HCT116 (cell line): ENCODE data around the gene PSMG1. TPM values are rescaled to one million over a fixed set of nuclear protein-coding genes. Genes with fewer than 3 reads are reported as not detected.

Experiments used
- ATAC-seq: fragments of 200-7000 bp; cut with Tn5 transposase; 2 replicates; pipeline ENCODE4 v1.9.1; 2020; ENCODE audit warnings: mild to moderate bottlenecking, moderate library complexity
- BruUV-seq: library from RNA; stranded (reverse); fragments of 400-500 nt; replicated peaks from 2 replicates; lab custom pipeline; 2021; lab: Mats Ljungman, UMichigan
- CTCF ChIA-PET: fragments of 300-600 bp; sonication (Branson Sonifier 250); formaldehyde crosslinking; loops from one replicate; lab custom pipeline; 2021; ENCODE audit warnings: antibody characterized with exemption; lab: Charles Lee
- POLR2A ChIA-PET: fragments of 300-600, 350-600 bp; sonication (Branson Sonifier 250); formaldehyde crosslinking; loops from one replicate; lab custom pipeline; 2021; ENCODE audit warnings: antibody characterized with exemption; lab: Charles Lee
- RAD21 ChIA-PET, 2 experiments: fragments of 300-600 bp; sonication (Branson Sonifier 250); formaldehyde crosslinking; loops; one replicate each; lab custom pipeline; 2023; ENCODE audit warnings: low total read pairs in 2 of 2; ENCODE audit not compliant: uncharacterized antibody in 2 of 2, unreplicated experiment in 2 of 2, low non-redundant PET in 1 of 2; lab: Charles Lee
- DNase-seq: peaks from one replicate; pipeline ENCODE4 v3.0.0-alpha.2; 2010; ENCODE audit warnings: low read depth, low spot score
- H2AFZ ChIP-seq: fragments of 200-600 bp; shearing (Covaris generic), sonication (generic); 2 replicates; pipeline ENCODE4 v1.6.1; 2017; ENCODE audit warnings: low read depth, mixed run types, mixed read lengths, antibody characterized with exemption, low read length; ENCODE audit not compliant: poor library complexity, severe bottlenecking
- H3K27ac ChIP-seq: 2 replicates; pipeline ENCODE4 v1.5.1; 2012; ENCODE audit warnings: low read depth, low read length
- H3K27me3 ChIP-seq: fragments of 200-600 bp; sonication (generic); 2 replicates; pipeline ENCODE4 v1.6.1; 2016; ENCODE audit warnings: mixed run types, low read length, mixed read lengths; ENCODE audit not compliant: insufficient read depth
- H3K36me3 ChIP-seq, 2 experiments: fragments of 200-500 bp in 1 of 2; fragments of 200-600 bp in 1 of 2; sonication (Bioruptor generic) in 1 of 2; sonication (generic) in 1 of 2; 2 replicates each; pipeline versions ENCODE4 v1.5.1 to v1.6.1; 2014 to 2016; ENCODE audit warnings: low read length in 2 of 2, inconsistent platforms in 1 of 2, mixed read lengths in 1 of 2, mixed run types in 1 of 2; ENCODE audit not compliant: insufficient read depth in 2 of 2, control insufficient read depth in 1 of 2
- H3K4me1 ChIP-seq, 2 experiments: fragments of 200-600 bp in 1 of 2; sonication (generic) in 1 of 2; 2 replicates each; pipeline versions ENCODE4 v1.5.1 to v1.6.1; 2012 to 2017; ENCODE audit warnings: low read length in 2 of 2, inconsistent platforms in 1 of 2, mild to moderate bottlenecking in 1 of 2, mixed read lengths in 1 of 2, mixed run types in 1 of 2, moderate library complexity in 1 of 2; ENCODE audit not compliant: insufficient read depth in 2 of 2, control insufficient read depth in 1 of 2
- H3K4me2 ChIP-seq: fragments of 200-600 bp; sonication (generic); 2 replicates; pipeline ENCODE4 v1.6.1; 2017; ENCODE audit warnings: mixed run types, low read length, mixed read lengths
- H3K4me3 ChIP-seq, 2 experiments: fragments of 200-600 bp in 1 of 2; sonication (generic) in 1 of 2; replicated peaks in 1 of 2; 2 replicates each; pipeline ENCODE4 v1.5.1; 2011 to 2016; ENCODE audit warnings: low read length in 2 of 2, control low read depth in 1 of 2, low read depth in 1 of 2, mild to moderate bottlenecking in 1 of 2, mixed read lengths in 1 of 2, mixed run types in 1 of 2
- H3K79me2 ChIP-seq: fragments of 200-600 bp; sonication (generic); 2 replicates; pipeline ENCODE4 v1.6.1; 2017; ENCODE audit warnings: mild to moderate bottlenecking, mixed run types, low read length, moderate library complexity, mixed read lengths; ENCODE audit not compliant: insufficient read depth
- H3K9ac ChIP-seq: fragments of 200-600 bp; sonication (generic); 2 replicates; pipeline ENCODE4 v1.6.1; 2016; ENCODE audit warnings: low read length, mixed read lengths
- H3K9me2 ChIP-seq: fragments of 200-600 bp; sonication (generic), shearing (Covaris generic); 2 replicates; pipeline ENCODE4 v1.6.1; 2017; ENCODE audit warnings: mixed run types, mild to moderate bottlenecking, moderate library complexity; ENCODE audit not compliant: insufficient read depth
- H3K9me3 ChIP-seq, 2 experiments: fragments of 200-500 bp in 1 of 2; fragments of 200-600 bp in 1 of 2; sonication (Bioruptor generic) in 1 of 2; sonication (generic) in 1 of 2; 2 replicates each; pipeline ENCODE4 v1.6.1; 2014 to 2017; ENCODE audit warnings: low read length in 2 of 2, mixed read lengths in 2 of 2, inconsistent platforms in 1 of 2, low read depth in 1 of 2, mild to moderate bottlenecking in 1 of 2, mixed run types in 1 of 2, moderate library complexity in 1 of 2; ENCODE audit not compliant: control insufficient read depth in 1 of 2, insufficient read depth in 1 of 2
- H4K20me1 ChIP-seq: fragments of 200-600 bp; sonication (generic), shearing (Covaris generic); 2 replicates; pipeline ENCODE4 v1.6.1; 2017; ENCODE audit warnings: mixed run types, mild to moderate bottlenecking, moderate library complexity; ENCODE audit not compliant: insufficient read depth
- ATF3 ChIP-seq: IDR thresholded peaks from 2 replicates; pipeline ENCODE4 v1.6.1; 2012
- CEBPB ChIP-seq: IDR thresholded peaks from 2 replicates; pipeline ENCODE4 v1.6.1; 2012; ENCODE audit warnings: low read depth
- FOSL1 ChIP-seq: IDR thresholded peaks from 2 replicates; pipeline ENCODE4 v1.6.1; 2012; ENCODE audit warnings: low read depth
- JUND ChIP-seq: IDR thresholded peaks from 2 replicates; pipeline ENCODE4 v1.6.1; 2012
- MAX ChIP-seq: IDR thresholded peaks from 2 replicates; pipeline ENCODE4 v1.6.1; 2012
- POLR2AphosphoS5 ChIP-seq: IDR thresholded peaks from 2 replicates; pipeline ENCODE4 v1.6.1; 2011; ENCODE audit warnings: mild to moderate bottlenecking, low read depth, low read length, moderate library complexity
- SIN3A ChIP-seq: IDR thresholded peaks from 2 replicates; pipeline ENCODE4 v1.6.1; 2012; ENCODE audit warnings: low read depth
- SP1 ChIP-seq: IDR thresholded peaks from 2 replicates; pipeline ENCODE4 v1.6.1; 2012; ENCODE audit warnings: low read depth
- TCF7L2 ChIP-seq: IDR thresholded peaks from 2 replicates; pipeline ENCODE4 v1.7.0; 2011; ENCODE audit warnings: borderline replicate concordance, inconsistent platforms; ENCODE audit not compliant: insufficient read depth, insufficient read length; ENCODE audit errors: extremely low read depth
- YY1 ChIP-seq: IDR thresholded peaks from 2 replicates; pipeline ENCODE4 v1.6.1; 2011; ENCODE audit warnings: low read length, low read depth, moderate library complexity, mild to moderate bottlenecking; ENCODE audit not compliant: insufficient replicate concordance; ENCODE audit errors: extremely low read depth
- ZBTB33 ChIP-seq: IDR thresholded peaks from 2 replicates; pipeline ENCODE4 v1.6.1; 2011; ENCODE audit warnings: mild to moderate bottlenecking, low read length, moderate library complexity; ENCODE audit not compliant: insufficient replicate concordance; ENCODE audit errors: extremely low read depth
- ZFX ChIP-seq: fragments of 450-650 bp; IDR thresholded peaks from 2 replicates; pipeline ENCODE4 v1.6.1; 2017
- ZNF274 ChIP-seq: fragments of 200-500 bp; sonication (Bioruptor generic); IDR thresholded peaks from 2 replicates; pipeline ENCODE4 v1.6.1; 2014; ENCODE audit warnings: mild to moderate bottlenecking, low read depth, low read length, inconsistent platforms
- intact Hi-C: fragments of 100-400 bp; cut with micrococcal nuclease; formaldehyde crosslinking; loops from 2 replicates; pipeline ENCODE4 v1.10.0; 2022
- total RNA-seq: library from RNA; stranded (reverse); gene quantifications from one replicate; pipeline ENCODE4 v1.2.1, GENCODE V29; 2021; ENCODE audit not compliant: unreplicated experiment

The PSMG1 gene
- total RNA-seq, 1 experiment from 2014 or later, result 83.7 TPM

- no peak for ATAC-seq
These were observed 10.1 kb upstream of the PSMG1 start for GRCh38 chr21:39193380-39193779.

GRCh38 chr21:39189857-39190604, 6.8 kb upstream of the PSMG1 start:
- Histone ChIP-seq H3K4me3 (no peak overlapping the region), H2AFZ (no peak overlapping the region), H3K79me2 (no peaks in the 10 kb centered on the region), H3K4me1 (no peaks in the 10 kb centered on the region), H3K4me2 (no peak overlapping the region), H3K9me3 (no peaks in the 10 kb centered on the region), H3K27ac (no peak overlapping the region), H3K36me3 (no peaks in the 10 kb centered on the region; a peak in 1 of 4 replicates), H3K9ac (no peak overlapping the region), H3K27me3 (no peaks in the 10 kb centered on the region), H3K9me2 (no peaks in the 10 kb centered on the region), H4K20me1 (no peaks in the 10 kb centered on the region)
- ATAC-seq, result no peak
- ChIA-PET RAD21 (no interaction called here), POLR2A (no interaction called here), CTCF (no interaction called here)
- no peak for DNase-seq
- intact Hi-C loops, result loop anchor here (10.0 kb wide), 2 partner anchors 255 to 445 kb away; partner anchors contain the start of gene LCA5L
- BruUV-seq, result no TSS peak
- TF ChIP-seq TCF7L2 (no peak), POLR2AphosphoS5 (no peak), ATF3 (no peak), ZNF274 (no peak), MAX (no peak), YY1 (no peak), ZBTB33 (no peak), JUND (no peak), ZFX (no peak), SIN3A (no peak), FOSL1 (no peak), CEBPB (no peak)

More at GRCh38 chr21:39193380-39193779, 10.1 kb upstream of the PSMG1 start:
- Histone ChIP-seq H3K27me3 (no peaks in the 10 kb centered on the region), H3K9ac (no peak overlapping the region), H3K4me3 (no peak overlapping the region), H3K79me2 (no peaks in the 10 kb centered on the region), H3K9me2 (no peaks in the 10 kb centered on the region), H3K9me3 (no peaks in the 10 kb centered on the region), H3K36me3 (peaks cover 11 to 12% of the 10 kb centered on the region in 2 experiments), H3K4me1 (no peaks in the 10 kb centered on the region), H2AFZ (no peak overlapping the region), H3K4me2 (no peak overlapping the region), H3K27ac (no peak overlapping the region), H4K20me1 (no peaks in the 10 kb centered on the region)
- DNase-seq, result no peak
- no peak for TF ChIP-seq SP1
- no peak for TF ChIP-seq CEBPB
- TF ChIP-seq ZNF274, result no peak
- ChIA-PET CTCF (no interaction called here), RAD21 (no interaction called here), POLR2A (interaction anchor here (1.4 kb wide), 1 partner anchor 9 kb away, joined by 5 read pairs; no protein-coding TSS in a partner anchor)
- intact Hi-C loops, result no loop called here
- no TSS peak for BruUV-seq
